ENCODE data around the gene CD163L1. TPM values are rescaled to one million over a fixed set of nuclear protein-coding genes. Genes with fewer than 3 reads are reported as not detected.

Gene CD163L1
- total and polyA plus RNA-seq, 2 of the 8 experiments (the other 6 are each of a cell fraction or from before 2014, with no cell fraction given): 0.11 to 0.22 TPM

DNA sequence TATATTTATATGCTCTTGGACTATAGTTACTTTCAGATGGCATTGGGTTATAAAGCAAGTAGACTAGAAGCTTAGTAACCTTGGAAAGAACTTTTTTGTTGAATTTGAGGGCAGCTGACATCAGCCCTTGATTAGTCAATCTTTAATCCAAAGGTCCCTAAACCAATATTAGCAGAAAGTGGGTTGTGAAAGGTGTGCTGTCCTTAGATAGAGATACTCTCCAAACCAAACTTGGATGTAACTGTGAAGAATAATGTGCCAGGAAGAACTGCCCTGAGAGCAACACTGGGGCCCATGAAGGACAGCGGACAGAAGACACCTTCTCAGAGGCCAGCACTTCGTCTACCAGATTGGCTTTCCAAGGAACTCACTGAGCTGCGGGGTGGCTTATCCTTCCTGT, 49.1 kb upstream of the CD163L1 start:
- H2BK15ac ChIP-seq (ENCODE audit: low read length): no peak overlapping the region
- no peaks in the 10 kb centered on the region for H3K23me2 ChIP-seq (ENCODE audit: low read depth, low read length)
- no peak overlapping the region for H3K4me2 ChIP-seq (ENCODE audit: insufficient read depth in 1 of 2, low read depth in 2 of 2, low read length in 2 of 2)
- no peak overlapping the region for H2BK120ac ChIP-seq (replicated peaks; ENCODE audit: low read depth, low read length)
- peaks cover 0 to 5% (median 0%) of the 10 kb centered on the region in 4 experiments; a peak in 1 of 7 replicates for H3K4me1 ChIP-seq (replicated peaks in 1 of 4; ENCODE audit: control insufficient read depth in 3 of 4, insufficient read depth in 4 of 4, low read length in 3 of 4)
- H3K4ac ChIP-seq (replicated peaks; ENCODE audit: insufficient read length, low read depth, low read length): no peak overlapping the region
- H2BK5ac ChIP-seq (ENCODE audit: low read depth, low read length): no peak overlapping the region
- H2AFZ ChIP-seq (ENCODE audit: low read length): no peak overlapping the region
- no peak for TF ChIP-seq POU5F1 (IDR thresholded peaks at IDR 0.05; ENCODE audit: low read depth, low read length)
- TF ChIP-seq CBX5 (IDR thresholded peaks at IDR 0.05; ENCODE audit: low read depth, low read length): no peak
- no peak for TF ChIP-seq CHD1 (IDR thresholded peaks at IDR 0.05; ENCODE audit: low read depth, low read length)
- TF ChIP-seq TEAD4 (IDR thresholded peaks at IDR 0.05; ENCODE audit: low read depth, low read length): no peak
- no peak for TF ChIP-seq SIRT6 (IDR thresholded peaks at IDR 0.05; ENCODE audit: low read length)
- no peak for TF ChIP-seq JUND (IDR thresholded peaks at IDR 0.05; ENCODE audit: low read length)
- no peak for TF ChIP-seq CREB1 (IDR thresholded peaks at IDR 0.05)
- no peak for TF ChIP-seq GABPA (IDR thresholded peaks at IDR 0.05; ENCODE audit: borderline replicate concordance, insufficient read depth, low read length)
- TF ChIP-seq SAP30 (IDR thresholded peaks at IDR 0.05; ENCODE audit: insufficient read depth, insufficient replicate concordance, low read length): no peak
- TF ChIP-seq RNF2 (IDR thresholded peaks at IDR 0.05; ENCODE audit: borderline replicate concordance, low read depth, low read length, missing control alignments, poor library complexity, severe bottlenecking): no peak
- TF ChIP-seq POLR2AphosphoS5 (IDR thresholded peaks at IDR 0.05; ENCODE audit: low read depth, low read length): no peak
- no peaks in the 10 kb centered on the region for H3K79me1 ChIP-seq (ENCODE audit: low read depth, low read length)
- no peaks in the 10 kb centered on the region for H3K9me3 ChIP-seq (ENCODE audit: insufficient read depth in 2 of 2, low read depth in 1 of 2, low read length in 1 of 2)
- ChIA-PET CTCF (ENCODE audit: partially characterized antibody) (interaction anchor here (0.6 kb wide), 1 partner anchor 89 kb away, joined by 3 read pairs; no protein-coding TSS in a partner anchor), POLR2A (ENCODE audit: partially characterized antibody) (no interaction called here)
- no peak overlapping the region for H3K56ac ChIP-seq (replicated peaks; ENCODE audit: insufficient read length, low read depth, low read length)
- H3K27ac ChIP-seq (ENCODE audit: low read depth, low read length): no peak overlapping the region
- no peak overlapping the region for H4K8ac ChIP-seq (ENCODE audit: extremely low read depth, insufficient read depth, low read length)
- H3K18ac ChIP-seq (ENCODE audit: extremely low read depth, low read length): no peak overlapping the region
- no peak overlapping the region for H3K23ac ChIP-seq (ENCODE audit: insufficient read length)
- H4K5ac ChIP-seq (ENCODE audit: insufficient read length, low read depth, low read length): no peak overlapping the region
- H2BK20ac ChIP-seq (ENCODE audit: low read length): no peak overlapping the region
- H2BK12ac ChIP-seq (ENCODE audit: low read depth, low read length): no peak overlapping the region
- 95% methylated on average over 3 of the region's 3 CpGs; no CpG with 5 or more reads in 1 of the 2 experiments for WGBS, 2 experiments (ENCODE audit: extremely low coverage in 1 of 2, insufficient coverage in 1 of 2, insufficient read length in 1 of 2, insufficient replicate concordance in 2 of 2, low coverage in 1 of 2, low lambda C conversion rate in 2 of 2, missing lambda C conversion rate in 1 of 2)
- no peak overlapping the region for H4K91ac ChIP-seq (replicated peaks; ENCODE audit: insufficient read length, low read length)
- no peak for DNase-seq (ENCODE audit: low read depth in 1 of 2, low spot score in 2 of 2)
- no peak for FAIRE-seq
- no peaks in the 10 kb centered on the region for H3K27me3 ChIP-seq (replicated peaks in 1 of 4; ENCODE audit: control insufficient read depth in 3 of 4, extremely low read depth in 1 of 4, insufficient read depth in 3 of 4, low read length in 3 of 4)
- H3K9ac ChIP-seq (replicated peaks in 1 of 4; ENCODE audit: extremely low read depth in 1 of 4, low read depth in 3 of 4, low read length in 3 of 4): no peak overlapping the region
- H3K4me3 ChIP-seq (ENCODE audit: extremely low read depth in 1 of 4, insufficient read depth in 2 of 4, low read depth in 3 of 4, low read length in 4 of 4): no peak overlapping the region
- no peaks in the 10 kb centered on the region for H3K79me2 ChIP-seq (ENCODE audit: control insufficient read depth in 1 of 2, insufficient read depth in 2 of 2, low read length in 2 of 2)
- H4K20me1 ChIP-seq (replicated peaks in 1 of 2; ENCODE audit: control insufficient read depth in 1 of 2, insufficient read depth in 2 of 2, low read length in 2 of 2): no peaks in the 10 kb centered on the region
- H2AK5ac ChIP-seq (ENCODE audit: low read depth, low read length): no peak overlapping the region
- H3K14ac ChIP-seq (ENCODE audit: insufficient read length): no peak overlapping the region
- no peaks in the 10 kb centered on the region for H3K36me3 ChIP-seq (ENCODE audit: control insufficient read depth in 2 of 4, insufficient read depth in 4 of 4, low read length in 3 of 4)
